Right lung (tissue), 5 donors: ENCODE measurements around the gene SGMS1. TPM values are rescaled to one million over a fixed set of nuclear protein-coding genes. Genes with fewer than 3 reads are reported as not detected.
"Not testable (repeated sequence)": the region's sequence is repeated elsewhere in the genome, so short reads cannot be mapped to it uniquely, and the experiment has no call there.

Experiments
- DNase-seq, 2 donors: peaks; one replicate each; pipeline ENCODE4 v3.0.0-alpha.2; 2013
- polyA plus RNA-seq, 5 donors: library from polyadenylated mRNA; unstranded; fragments of 120-200 nt; gene quantifications; one replicate each; pipeline versions ENCODE4 v1.2.1 to v1.2.3, GENCODE V29; 2013; ENCODE audit warnings: inconsistent platforms in 1 of 5, low replicate concordance in 1 of 5; ENCODE audit not compliant: insufficient read length in 5 of 5, insufficient read depth in 1 of 5

SGMS1 gene
- polyA plus RNA-seq, 5 donors, result 44.5 to 63.4 (median 56.6) TPM

DNA sequence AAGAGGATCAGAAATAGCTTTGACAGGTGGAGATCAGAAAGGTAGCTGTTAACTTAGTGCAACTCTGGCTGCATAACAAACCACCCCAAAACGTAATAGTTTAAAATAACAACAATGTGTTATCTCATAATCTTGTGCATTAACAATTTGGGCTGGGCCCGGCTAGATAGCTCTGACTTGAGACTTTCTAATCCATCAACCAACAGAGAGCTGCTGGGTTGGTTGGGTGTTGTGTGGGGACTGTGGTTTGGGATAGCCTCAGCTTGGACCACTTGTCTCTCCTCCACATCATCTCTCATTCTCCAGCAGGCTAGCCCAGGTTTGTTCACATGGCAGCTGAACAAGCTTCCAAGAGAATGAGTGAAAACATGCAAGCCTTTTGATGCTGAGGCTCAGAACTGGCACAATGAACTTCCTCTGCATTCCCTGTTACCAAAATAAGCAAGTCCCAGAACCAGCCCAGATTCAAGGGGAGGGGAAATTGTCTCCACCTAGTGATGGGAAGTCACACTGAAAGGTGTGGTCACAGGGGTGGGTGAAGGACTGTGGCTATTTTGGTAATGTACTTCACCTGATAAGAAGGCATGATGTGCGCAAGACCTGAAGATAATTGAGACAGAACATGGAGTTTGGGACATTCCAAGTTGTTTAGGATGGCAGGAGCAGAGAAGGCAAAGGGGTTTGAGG lies 352.0 kb downstream of the SGMS1 start:
- DNase-seq, result no peak

GRCh38 chr10:50267877-50268276 lies 355.9 kb downstream of the SGMS1 start:
- DNase-seq, result not testable (repeated sequence)

DNA sequence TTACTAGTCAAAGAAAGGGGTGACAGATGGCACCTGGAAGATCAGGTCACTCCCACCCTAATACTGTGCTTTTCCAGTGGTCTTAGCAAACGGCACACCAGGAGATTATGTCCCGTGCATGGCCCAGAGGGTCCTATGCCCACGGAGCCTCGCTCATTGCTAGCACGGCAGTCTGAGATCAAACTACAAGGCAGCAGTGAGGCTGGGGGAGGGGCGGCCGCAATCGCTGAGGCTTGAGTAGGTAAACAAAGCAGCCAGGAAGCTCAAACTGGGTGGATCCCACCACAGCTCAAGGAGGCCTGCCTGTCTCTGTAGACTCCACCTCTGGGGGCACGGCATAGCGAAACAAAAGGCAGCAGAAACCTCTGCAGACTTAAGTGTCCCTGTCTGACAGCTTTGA lies 361.1 kb downstream of the SGMS1 start:
- not testable (repeated sequence) for DNase-seq

GRCh38 chr10:50260791-50261281 lies 362.9 kb downstream of the SGMS1 start:
- DNase-seq, result no peak

Other genes with a start within 250 kb of the SGMS1 start
- gene ASAH2B, start 116.0 kb upstream of the SGMS1 start, polyA plus RNA-seq, result 10 to 100 TPM in 4 of 5 donors, 1 to 10 TPM in 1; 6.5 to 12.4 (median 10.7) TPM